Panc1 (cell line): ENCODE results near the gene UXS1. TPM values are rescaled to one million over a fixed set of nuclear protein-coding genes. Genes with fewer than 3 reads are reported as not detected.

ENCODE experiments used
- ATAC-seq: fragments of 200-7000 bp; cut with Tn5 transposase; 2 replicates; pipeline ENCODE4 v1.9.1; 2020; ENCODE audit warnings: mild to moderate bottlenecking, moderate library complexity
- BruUV-seq: library from RNA; stranded (reverse); fragments of 400-500 nt; replicated peaks from 2 replicates; lab custom pipeline; 2021; lab: Mats Ljungman, UMichigan
- CTCF ChIA-PET: fragments of 300-600 bp; sonication (Branson Sonifier 250); formaldehyde crosslinking; loops from one replicate; lab custom pipeline; 2022; ENCODE audit warnings: antibody characterized with exemption; lab: Charles Lee
- POLR2A ChIA-PET: fragments of 300-600 bp; sonication (Branson Sonifier 250); formaldehyde crosslinking; loops from one replicate; lab custom pipeline; 2022; ENCODE audit warnings: antibody characterized with exemption; lab: Charles Lee
- DNase-seq: peaks from one replicate; pipeline ENCODE4 v3.0.0-alpha.2; 2010; ENCODE audit warnings: low read depth, low spot score
- H3K27ac ChIP-seq: 2 replicates; pipeline ENCODE4 v1.5.1; 2011; ENCODE audit warnings: mild to moderate bottlenecking, low read length, inconsistent platforms
- H3K27me3 ChIP-seq: fragments of 200-500 bp; sonication (Bioruptor generic); 2 replicates; pipeline ENCODE4 v1.6.0; 2014; ENCODE audit warnings: low read length, inconsistent platforms; ENCODE audit not compliant: control insufficient read depth, insufficient read depth
- H3K36me3 ChIP-seq: fragments of 200-500 bp; sonication (Bioruptor generic); 2 replicates; pipeline ENCODE4 v1.5.1; 2014; ENCODE audit warnings: inconsistent platforms, mild to moderate bottlenecking, low read length, moderate library complexity; ENCODE audit not compliant: control insufficient read depth, insufficient read depth
- H3K4me1 ChIP-seq: 2 replicates; pipeline ENCODE4 v1.5.1; 2011; ENCODE audit warnings: inconsistent platforms, mild to moderate bottlenecking, low read length, moderate library complexity; ENCODE audit not compliant: control insufficient read depth, insufficient read depth
- H3K4me3 ChIP-seq, 2 experiments: 2 replicates each; pipeline ENCODE4 v1.5.1; 2011 to 2012; ENCODE audit warnings: low read depth in 2 of 2, low read length in 2 of 2, mild to moderate bottlenecking in 2 of 2, inconsistent platforms in 1 of 2, moderate library complexity in 1 of 2
- H3K9me3 ChIP-seq: fragments of 200-500 bp; sonication (Bioruptor generic); 2 replicates; pipeline ENCODE4 v1.5.1; 2014; ENCODE audit warnings: low read depth, mild to moderate bottlenecking, inconsistent platforms, low read length, moderate library complexity; ENCODE audit not compliant: control insufficient read depth, insufficient read depth
- POLR2AphosphoS5 ChIP-seq: IDR thresholded peaks from 2 replicates; pipeline ENCODE4 v1.6.1; 2012; ENCODE audit warnings: mild to moderate bottlenecking, low read depth, low read length, moderate library complexity
- REST ChIP-seq, 2 experiments: IDR thresholded peaks; 2 replicates each; pipeline ENCODE4 v1.6.1; 2011 to 2012; ENCODE audit warnings: low read depth in 2 of 2, control low read depth in 1 of 2, low read length in 1 of 2, mild to moderate bottlenecking in 1 of 2, moderate library complexity in 1 of 2; ENCODE audit not compliant: insufficient read depth in 1 of 2
- SIN3A ChIP-seq: IDR thresholded peaks from 2 replicates; pipeline ENCODE4 v1.6.1; 2012; ENCODE audit warnings: low read depth, mild to moderate bottlenecking, low read length, moderate library complexity, borderline replicate concordance; ENCODE audit not compliant: insufficient read depth
- TCF7L2 ChIP-seq: IDR thresholded peaks from 2 replicates; pipeline ENCODE4 v1.6.1; 2011; ENCODE audit warnings: mild to moderate bottlenecking, low read depth, low read length, inconsistent platforms
- in situ Hi-C: cut with HindIII; loops from 2 replicates; pipeline ENCODE4 v1.10.0; 2016; ENCODE audit warnings: low sequenced_read_pairs, low pct_unique_long_range_greater_than_20kb
- intact Hi-C: fragments of 100-400 bp; cut with micrococcal nuclease; formaldehyde crosslinking; loops from one replicate; pipeline ENCODE4 v1.10.0; 2022; ENCODE audit not compliant: unreplicated experiment
- total RNA-seq: library from RNA; stranded (reverse); gene quantifications from one replicate; pipeline ENCODE4 v1.2.1, GENCODE V29; 2021; ENCODE audit not compliant: unreplicated experiment
- TF ChIP-seq, protein P1 (sequence below): fragments of 450-650 bp; IDR thresholded peaks from 2 replicates; pipeline ENCODE4 v1.5.1; 2017; ENCODE audit warnings: mild to moderate bottlenecking

The UXS1 gene
- total RNA-seq, 1 experiment from 2014 or later = 72.0 TPM

- no TSS peak for BruUV-seq
- no peak for TF ChIP-seq TCF7L2
- TF ChIP-seq, protein P1, sequence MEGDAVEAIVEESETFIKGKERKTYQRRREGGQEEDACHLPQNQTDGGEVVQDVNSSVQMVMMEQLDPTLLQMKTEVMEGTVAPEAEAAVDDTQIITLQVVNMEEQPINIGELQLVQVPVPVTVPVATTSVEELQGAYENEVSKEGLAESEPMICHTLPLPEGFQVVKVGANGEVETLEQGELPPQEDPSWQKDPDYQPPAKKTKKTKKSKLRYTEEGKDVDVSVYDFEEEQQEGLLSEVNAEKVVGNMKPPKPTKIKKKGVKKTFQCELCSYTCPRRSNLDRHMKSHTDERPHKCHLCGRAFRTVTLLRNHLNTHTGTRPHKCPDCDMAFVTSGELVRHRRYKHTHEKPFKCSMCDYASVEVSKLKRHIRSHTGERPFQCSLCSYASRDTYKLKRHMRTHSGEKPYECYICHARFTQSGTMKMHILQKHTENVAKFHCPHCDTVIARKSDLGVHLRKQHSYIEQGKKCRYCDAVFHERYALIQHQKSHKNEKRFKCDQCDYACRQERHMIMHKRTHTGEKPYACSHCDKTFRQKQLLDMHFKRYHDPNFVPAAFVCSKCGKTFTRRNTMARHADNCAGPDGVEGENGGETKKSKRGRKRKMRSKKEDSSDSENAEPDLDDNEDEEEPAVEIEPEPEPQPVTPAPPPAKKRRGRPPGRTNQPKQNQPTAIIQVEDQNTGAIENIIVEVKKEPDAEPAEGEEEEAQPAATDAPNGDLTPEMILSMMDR = no peak
- TF ChIP-seq POLR2AphosphoS5 = no peak
- no peak for TF ChIP-seq REST (IDR thresholded peaks at IDR 0.05; ENCODE audit: insufficient read depth in 1 of 2, low read depth in 2 of 2, low read length in 1 of 2)
- Histone ChIP-seq H3K4me1 (no peaks in the 10 kb centered on the region), H3K36me3 (no peaks in the 10 kb centered on the region), H3K9me3 (no peaks in the 10 kb centered on the region), H3K27ac (no peak overlapping the region), H3K27me3 (no peaks in the 10 kb centered on the region; the same call in 1 of the 2 replicates), H3K4me3 (no peak overlapping the region)
- intact Hi-C loops (no loop called here), in situ Hi-C loops (no loop called here)
- CTCF ChIA-PET = no interaction called here
- POLR2A ChIA-PET = no interaction called here
- ATAC-seq = no peak
- no peak for DNase-seq
Observed at GRCh38 chr2:106063181-106063580, 130.9 kb downstream of the UXS1 start.

DNA sequence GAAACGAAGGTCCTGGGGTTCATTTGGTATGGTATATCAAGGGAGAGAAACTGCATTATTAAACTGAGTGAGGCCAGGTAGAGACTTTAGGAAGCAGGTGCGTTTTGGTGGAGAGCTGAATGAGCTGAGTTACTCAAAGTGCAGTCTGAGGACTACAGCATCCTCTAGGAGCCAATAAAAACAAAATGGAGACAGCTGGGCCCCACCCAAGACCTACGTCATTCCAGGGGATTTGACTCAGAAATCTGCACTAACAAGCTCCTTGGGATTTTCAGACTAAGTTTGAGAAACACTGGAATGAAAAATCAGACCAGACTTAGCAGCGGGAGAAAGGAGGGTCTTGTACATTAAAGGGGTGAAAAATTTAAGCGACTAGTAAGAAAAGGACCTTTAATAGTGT, 131.5 kb downstream of the UXS1 start:
- H3K9me3 ChIP-seq = no peaks in the 10 kb centered on the region
- H3K27me3 ChIP-seq = no peaks in the 10 kb centered on the region; the same call in 1 of the 2 replicates
- H3K36me3 ChIP-seq = no peaks in the 10 kb centered on the region
- intact Hi-C loops = no loop called here
- no peak for DNase-seq
- no peak for TF ChIP-seq REST (IDR thresholded peaks at IDR 0.05; ENCODE audit: insufficient read depth in 1 of 2, low read depth in 2 of 2, low read length in 1 of 2)
- TF ChIP-seq TCF7L2 = no peak
- no peak for TF ChIP-seq POLR2AphosphoS5
- TF ChIP-seq, protein P1 = no peak
- no peak for TF ChIP-seq SIN3A
- CTCF ChIA-PET = no interaction called here
- in situ Hi-C loops = no loop called here
- H3K27ac ChIP-seq = no peak overlapping the region
- no peak for ATAC-seq
- POLR2A ChIA-PET = no interaction called here
- no peak overlapping the region for H3K4me3 ChIP-seq
- no TSS peak for BruUV-seq
- no peaks in the 10 kb centered on the region for H3K4me1 ChIP-seq
